Sigmoid colon (tissue), 7 donors: ENCODE results near the gene EFCAB13. TPM values are rescaled to one million over a fixed set of nuclear protein-coding genes. Genes with fewer than 3 reads are reported as not detected.

ENCODE experiments used
- DNase-seq: peaks from one replicate; pipeline ENCODE4 v3.0.0-alpha.2; 2019
- H3K27ac ChIP-seq, 4 donors: fragments of 200-600 bp; sonication (generic); one replicate each; pipeline ENCODE4 v1.5.1; 2016 to 2019; ENCODE audit warnings: mild to moderate bottlenecking in 1 of 4
- H3K27me3 ChIP-seq, 3 donors: fragments of 200-600 bp; sonication (generic); one replicate each; pipeline ENCODE4 v1.5.1; 2019; ENCODE audit warnings: mild to moderate bottlenecking in 1 of 3
- H3K36me3 ChIP-seq, 4 donors: fragments of 200-600 bp; sonication (generic); one replicate each; pipeline ENCODE4 v1.5.1; 2016 to 2019
- H3K4me1 ChIP-seq, 4 donors: fragments of 200-600 bp; sonication (generic); one replicate each; pipeline ENCODE4 v1.5.1; 2017 to 2019
- H3K4me3 ChIP-seq, 4 donors: fragments of 200-600 bp; sonication (generic); one replicate each; pipeline ENCODE4 v1.5.1; 2017 to 2019; ENCODE audit warnings: mild to moderate bottlenecking in 2 of 4, moderate library complexity in 1 of 4
- H3K9me3 ChIP-seq, 4 donors: fragments of 200-600 bp in 3 of 4; sonication (generic) in 3 of 4; one replicate each; pipeline versions ENCODE4 v1.5.1 to v1.6.1; 2013 to 2019
- EP300 ChIP-seq, 4 donors: sonication (generic); formaldehyde crosslinking; IDR thresholded peaks; one replicate each; pipeline ENCODE4 v1.6.1; 2017; ENCODE audit warnings: antibody characterized with exemption in 4 of 4
- POLR2A ChIP-seq, 2 donors: fragments of 450-650 bp; IDR thresholded peaks; one replicate each; pipeline ENCODE4 v1.6.1; 2016; ENCODE audit warnings: antibody characterized with exemption in 2 of 2, mild to moderate bottlenecking in 2 of 2, moderate library complexity in 2 of 2
- POLR2AphosphoS5 ChIP-seq, 4 donors: sonication (generic); formaldehyde crosslinking; IDR thresholded peaks; one replicate each; pipeline ENCODE4 v1.6.1; 2017; ENCODE audit warnings: antibody characterized with exemption in 4 of 4
- WGBS, 2 donors: extraction: QIAGEN DNeasy Blood & Tissue Kit; methylation state at CpG; one replicate each; pipeline ENCODE4 v1.1.7; 2013; 5-methylcytosine and 5-hydroxymethylcytosine counted together
- intact Hi-C: fragments of 100-400 bp; cut with DNase I; formaldehyde crosslinking; loops from one replicate; pipeline ENCODE4 v1.15.1; 2023
- polyA plus RNA-seq, 3 donors: library from polyadenylated mRNA; stranded (reverse); fragments of 200-250 nt; gene quantifications; one replicate each; pipeline ENCODE4 v1.2.3, GENCODE V29; 2013
- total RNA-seq, 4 donors: library from RNA; depleted of rRNA; stranded (reverse); fragments of >200 nt; gene quantifications; one replicate each; pipeline ENCODE4 v1.1.0, GENCODE V29; 2016
- TF ChIP-seq, protein P1 (sequence below), 4 experiments: fragments of 450-650 bp in 3 of 4; fragments of 200-600 bp in 1 of 4; IDR thresholded peaks; one replicate each; pipeline ENCODE4 v1.5.1; 2016 to 2019; ENCODE audit warnings: antibody characterized with exemption in 4 of 4, mild to moderate bottlenecking in 3 of 4, moderate library complexity in 2 of 4
- donor health status: healthy with polysubstance abuse.
- donor health status: Bipolar disorder and iron deficiency.
- donor health status: healthy.

The EFCAB13 gene
- total and polyA plus RNA-seq, 7 donors = 0.46 to 16.3 (median 8.7) TPM

GRCh38 chr17:47280072-47280811, 43.5 kb upstream of the EFCAB13 start:
- H3K9me3 ChIP-seq = no peaks in the 10 kb centered on the region
- intact Hi-C loops = loop anchor here (1.0 kb wide), 1 partner anchor 26 kb away; no protein-coding TSS in a partner anchor
- peaks cover 0 to 65% (median 59%) of the 10 kb centered on the region in 4 donors for H3K4me1 ChIP-seq
- no peak for DNase-seq
- H3K27me3 ChIP-seq = no peaks in the 10 kb centered on the region
- peaks cover 0 to 16% (median 4%) of the 10 kb centered on the region in 4 donors for H3K36me3 ChIP-seq
- TF ChIP-seq, protein P1, sequence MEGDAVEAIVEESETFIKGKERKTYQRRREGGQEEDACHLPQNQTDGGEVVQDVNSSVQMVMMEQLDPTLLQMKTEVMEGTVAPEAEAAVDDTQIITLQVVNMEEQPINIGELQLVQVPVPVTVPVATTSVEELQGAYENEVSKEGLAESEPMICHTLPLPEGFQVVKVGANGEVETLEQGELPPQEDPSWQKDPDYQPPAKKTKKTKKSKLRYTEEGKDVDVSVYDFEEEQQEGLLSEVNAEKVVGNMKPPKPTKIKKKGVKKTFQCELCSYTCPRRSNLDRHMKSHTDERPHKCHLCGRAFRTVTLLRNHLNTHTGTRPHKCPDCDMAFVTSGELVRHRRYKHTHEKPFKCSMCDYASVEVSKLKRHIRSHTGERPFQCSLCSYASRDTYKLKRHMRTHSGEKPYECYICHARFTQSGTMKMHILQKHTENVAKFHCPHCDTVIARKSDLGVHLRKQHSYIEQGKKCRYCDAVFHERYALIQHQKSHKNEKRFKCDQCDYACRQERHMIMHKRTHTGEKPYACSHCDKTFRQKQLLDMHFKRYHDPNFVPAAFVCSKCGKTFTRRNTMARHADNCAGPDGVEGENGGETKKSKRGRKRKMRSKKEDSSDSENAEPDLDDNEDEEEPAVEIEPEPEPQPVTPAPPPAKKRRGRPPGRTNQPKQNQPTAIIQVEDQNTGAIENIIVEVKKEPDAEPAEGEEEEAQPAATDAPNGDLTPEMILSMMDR (IDR thresholded peaks at IDR 0.05) = no peak
- no peak for TF ChIP-seq POLR2AphosphoS5 (IDR thresholded peaks at IDR 0.05)
- TF ChIP-seq EP300 (IDR thresholded peaks at IDR 0.05) = no peak
- TF ChIP-seq POLR2A (IDR thresholded peaks at IDR 0.05) = no peak
- H3K27ac ChIP-seq = peak overlapping the region; percentile 86 to 92 (median 88)
- 86% methylated on average over 14 of the region's 14 CpGs for WGBS, 2 donors
- H3K4me3 ChIP-seq = no peak overlapping the region

GRCh38 chr17:47281216-47281615, 42.5 kb upstream of the EFCAB13 start:
- Histone ChIP-seq H3K27ac (peak overlapping the region in 2 of 4 donors; percentile 86 to 92), H3K9me3 (no peaks in the 10 kb centered on the region), H3K27me3 (no peaks in the 10 kb centered on the region), H3K36me3 (peaks cover 0 to 24% (median 6%) of the 10 kb centered on the region in 4 donors), H3K4me1 (peaks cover 0 to 56% (median 50%) of the 10 kb centered on the region in 4 donors), H3K4me3 (no peak overlapping the region)
- TF ChIP-seq EP300 (IDR thresholded peaks at IDR 0.05) = no peak
- TF ChIP-seq POLR2AphosphoS5 (IDR thresholded peaks at IDR 0.05) = no peak
- TF ChIP-seq POLR2A (IDR thresholded peaks at IDR 0.05) = no peak
- TF ChIP-seq, protein P1 (IDR thresholded peaks at IDR 0.05) = no peak
- DNase-seq = no peak
- intact Hi-C loops = no loop called here
- 84 to 88% methylated on average over 6 of the region's 6 CpGs for WGBS, 2 donors

GRCh38 chr17:47285003-47285402, 38.8 kb upstream of the EFCAB13 start:
- no peak overlapping the region for H3K4me3 ChIP-seq
- intact Hi-C loops = no loop called here

GRCh38 chr17:47286198-47286914, 37.4 kb upstream of the EFCAB13 start:
- H3K4me1 ChIP-seq = peaks cover 0 to 4% (median 0%) of the 10 kb centered on the region in 4 donors
- H3K27ac ChIP-seq = no peak overlapping the region
- WGBS, 2 donors = 71 to 89% methylated on average over 6 of the region's 6 CpGs
- H3K36me3 ChIP-seq = peaks cover 10 to 76% (median 19%) of the 10 kb centered on the region in 4 donors
- DNase-seq = no peak
- H3K9me3 ChIP-seq = no peaks in the 10 kb centered on the region
- TF ChIP-seq POLR2AphosphoS5 (IDR thresholded peaks at IDR 0.05) (no peak), EP300 (IDR thresholded peaks at IDR 0.05) (no peak), POLR2A (IDR thresholded peaks at IDR 0.05) (no peak)
- TF ChIP-seq, protein P1 (IDR thresholded peaks at IDR 0.05) = no peak
- H3K4me3 ChIP-seq = no peak overlapping the region
- intact Hi-C loops = no loop called here
- no peaks in the 10 kb centered on the region for H3K27me3 ChIP-seq

More at GRCh38 chr17:47285003-47285402, 38.8 kb upstream of the EFCAB13 start:
- Histone ChIP-seq H3K27ac (no peak overlapping the region), H3K4me1 (peaks cover 0 to 18% (median 12%) of the 10 kb centered on the region in 4 donors), H3K9me3 (no peaks in the 10 kb centered on the region), H3K36me3 (peaks cover under 1 to 62% (median 16%) of the 10 kb centered on the region in 4 donors), H3K27me3 (no peaks in the 10 kb centered on the region)
- TF ChIP-seq, protein P1 (IDR thresholded peaks at IDR 0.05) = no peak
- TF ChIP-seq EP300 (IDR thresholded peaks at IDR 0.05) (no peak), POLR2AphosphoS5 (IDR thresholded peaks at IDR 0.05) (no peak), POLR2A (IDR thresholded peaks at IDR 0.05) (no peak)
- DNase-seq = no peak
- WGBS, 2 donors = 68 to 85% methylated on average over 6 of the region's 6 CpGs
